IMR-90 (cell line): ENCODE results near the gene DNAJC11. TPM values are rescaled to one million over a fixed set of nuclear protein-coding genes. Genes with fewer than 3 reads are reported as not detected.

Source experiments
- ATAC-seq: fragments of 200-7000 bp; cut with Tn5 transposase; 2 replicates; pipeline ENCODE4 v1.9.1; 2020; ENCODE audit warnings: low read depth, mild to moderate bottlenecking, moderate library complexity
- BruUV-seq: library from RNA; stranded (reverse); fragments of 400-500 nt; replicated peaks from 2 replicates; lab custom pipeline; 2021; lab: Mats Ljungman, UMichigan
- CTCF ChIA-PET: fragments of 300-600 bp; formaldehyde crosslinking; extraction: SDS; loops from one replicate; lab custom pipeline; 2021; ENCODE audit warnings: antibody characterized with exemption; lab: Yijun Ruan, JAX
- POLR2A ChIA-PET: fragments of 300-600 bp; sonication (Branson Sonifier 250); formaldehyde crosslinking; loops from one replicate; lab custom pipeline; 2022; ENCODE audit warnings: antibody characterized with exemption; ENCODE audit not compliant: unreplicated experiment; lab: Charles Lee
- DNase-seq: peaks from one replicate; pipeline ENCODE4 v3.0.0; 2013
- H2AFZ ChIP-seq: replicated peaks from 2 replicates; pipeline ENCODE3; 2013; ENCODE audit warnings: low read length, mild to moderate bottlenecking; ENCODE audit not compliant: poor library complexity
- H2AK5ac ChIP-seq: 2 replicates; pipeline ENCODE4 v1.6.1; 2013; ENCODE audit warnings: low read depth, low read length, inconsistent platforms
- H2AK9ac ChIP-seq: replicated peaks from 2 replicates; pipeline ENCODE3; 2013; ENCODE audit warnings: mild to moderate bottlenecking, low read depth, low read length, moderate library complexity; ENCODE audit not compliant: poor library complexity
- H2BK120ac ChIP-seq: 2 replicates; pipeline ENCODE4 v1.6.1; 2013; ENCODE audit warnings: low read depth, low read length, inconsistent platforms
- H2BK15ac ChIP-seq: 3 replicates; pipeline ENCODE4 v1.6.1; 2013; ENCODE audit warnings: low read depth, low read length, inconsistent platforms
- H2BK20ac ChIP-seq: 2 replicates; pipeline ENCODE4 v1.6.1; 2013; ENCODE audit warnings: low read depth, mild to moderate bottlenecking, inconsistent platforms, low read length, moderate library complexity
- H2BK5ac ChIP-seq: 2 replicates; pipeline ENCODE4 v1.6.1; 2013; ENCODE audit warnings: mild to moderate bottlenecking, low read depth, low read length, inconsistent platforms; ENCODE audit not compliant: poor library complexity, severe bottlenecking
- H3K14ac ChIP-seq: replicated peaks from 2 replicates; pipeline ENCODE4 v1.6.1; 2013; ENCODE audit warnings: low read depth, low read length, inconsistent platforms
- H3K18ac ChIP-seq: 2 replicates; pipeline ENCODE4 v1.6.1; 2013; ENCODE audit warnings: low read depth, low read length, control low read depth
- H3K23ac ChIP-seq: 2 replicates; pipeline ENCODE4 v1.6.1; 2013; ENCODE audit warnings: low read depth, low read length, inconsistent platforms
- H3K27ac ChIP-seq: 2 replicates; pipeline ENCODE4 v1.5.1; 2013; ENCODE audit warnings: mild to moderate bottlenecking, control low read depth, low read length; ENCODE audit not compliant: insufficient read depth
- H3K27me3 ChIP-seq: 2 replicates; pipeline ENCODE4 v1.6.1; 2013; ENCODE audit warnings: low read length; ENCODE audit not compliant: control insufficient read depth, insufficient read depth
- H3K36me3 ChIP-seq: 2 replicates; pipeline ENCODE4 v1.6.1; 2013; ENCODE audit warnings: low read length, mixed read lengths; ENCODE audit not compliant: control insufficient read depth, insufficient read depth
- H3K4ac ChIP-seq: 2 replicates; pipeline ENCODE4 v1.6.1; 2013; ENCODE audit warnings: low read depth, low read length, inconsistent platforms
- H3K4me1 ChIP-seq: 2 replicates; pipeline ENCODE4 v1.6.1; 2013; ENCODE audit warnings: low read length, mixed read lengths; ENCODE audit not compliant: control insufficient read depth, insufficient read depth
- H3K4me2 ChIP-seq: 2 replicates; pipeline ENCODE4 v1.6.1; 2013; ENCODE audit warnings: low read depth, mild to moderate bottlenecking, control low read depth, low read length, moderate library complexity
- H3K4me3 ChIP-seq: 2 replicates; pipeline ENCODE4 v1.5.1; 2013; ENCODE audit warnings: low read depth, mild to moderate bottlenecking, control low read depth, low read length, moderate library complexity; ENCODE audit not compliant: insufficient read depth
- H3K56ac ChIP-seq: 2 replicates; pipeline ENCODE4 v1.6.1; 2013; ENCODE audit warnings: low read length, inconsistent platforms; ENCODE audit not compliant: insufficient read depth; ENCODE audit errors: extremely low read depth
- H3K79me1 ChIP-seq, 2 experiments: 2 replicates each; pipeline ENCODE4 v1.6.1; 2013; ENCODE audit warnings: low read length in 2 of 2, inconsistent platforms in 1 of 2, low read depth in 1 of 2
- H3K9ac ChIP-seq: 2 replicates; pipeline ENCODE4 v1.6.1; 2013; ENCODE audit warnings: low read depth, low read length, control low read depth
- H3K9me1 ChIP-seq: 2 replicates; pipeline ENCODE4 v1.6.1; 2013; ENCODE audit warnings: low read length, inconsistent platforms; ENCODE audit not compliant: insufficient read depth
- H3K9me3 ChIP-seq: 2 replicates; pipeline ENCODE4 v1.6.1; 2013; ENCODE audit warnings: low read length; ENCODE audit not compliant: control insufficient read depth, insufficient read depth
- H4K20me1 ChIP-seq: 2 replicates; pipeline ENCODE4 v1.6.1; 2013; ENCODE audit warnings: low read length, inconsistent platforms; ENCODE audit not compliant: insufficient read depth
- H4K5ac ChIP-seq: 2 replicates; pipeline ENCODE4 v1.6.1; 2013; ENCODE audit warnings: mild to moderate bottlenecking, low read depth, low read length, control low read depth
- H4K8ac ChIP-seq, 2 experiments: 2 replicates each; pipeline ENCODE4 v1.6.1; 2013; ENCODE audit warnings: low read depth in 2 of 2, low read length in 2 of 2, control low read depth in 1 of 2, inconsistent platforms in 1 of 2
- H4K91ac ChIP-seq: 2 replicates; pipeline ENCODE4 v1.6.1; 2013; ENCODE audit warnings: low read depth, low read length, inconsistent platforms; ENCODE audit not compliant: insufficient read depth
- BHLHE40 ChIP-seq: fragments of 150-350 bp; IDR thresholded peaks from 2 replicates; pipeline ENCODE4 v1.6.1; 2016; ENCODE audit warnings: mild to moderate bottlenecking, low read depth, low read length
- CEBPB ChIP-seq: IDR thresholded peaks from 2 replicates; pipeline ENCODE4 v1.6.1; 2012; ENCODE audit warnings: low read depth, low read length, improper control_type of control experiment
- CHD1 ChIP-seq: IDR thresholded peaks from 2 replicates; pipeline ENCODE4 v1.6.1; 2012; ENCODE audit warnings: low read depth, low read length, improper control_type of control experiment
- CTCF ChIP-seq: conservative IDR thresholded peaks from 2 replicates; pipeline ENCODE4 v1.5.1; 2012; ENCODE audit warnings: mild to moderate bottlenecking, low read depth, low read length, improper control_type of control experiment
- ELK1 ChIP-seq: fragments of 150-350 bp; IDR thresholded peaks from 2 replicates; pipeline ENCODE4 v1.6.1; 2016; ENCODE audit warnings: low read depth, mild to moderate bottlenecking, low read length, moderate library complexity, borderline replicate concordance
- FOS ChIP-seq: fragments of 150-350 bp; IDR thresholded peaks from 2 replicates; pipeline ENCODE4 v1.6.1; 2016; ENCODE audit warnings: low read depth, low read length
- MAFK ChIP-seq: IDR thresholded peaks from 2 replicates; pipeline ENCODE4 v1.6.1; 2012; ENCODE audit warnings: low read depth, low read length, improper control_type of control experiment
- MAZ ChIP-seq: IDR thresholded peaks from 2 replicates; pipeline ENCODE4 v1.6.1; 2012; ENCODE audit warnings: low read depth, mild to moderate bottlenecking, low read length, improper control_type of control experiment, moderate library complexity, borderline replicate concordance
- MXI1 ChIP-seq: IDR thresholded peaks from 2 replicates; pipeline ENCODE4 v1.6.1; 2012; ENCODE audit warnings: low read depth, mild to moderate bottlenecking, low read length, moderate library complexity, borderline replicate concordance
- NFE2L2 ChIP-seq: fragments of 150-350 bp; IDR thresholded peaks from 2 replicates; pipeline ENCODE4 v1.6.1; 2016; ENCODE audit warnings: low read depth, mild to moderate bottlenecking, low read length
- POLR2A ChIP-seq: IDR thresholded peaks from 2 replicates; pipeline ENCODE4 v1.6.1; 2012; ENCODE audit warnings: mild to moderate bottlenecking, low read depth, low read length
- RAD21 ChIP-seq: IDR thresholded peaks from 2 replicates; pipeline ENCODE4 v1.6.1; 2012; ENCODE audit warnings: low read length, improper control_type of control experiment
- RCOR1 ChIP-seq: IDR thresholded peaks from 2 replicates; pipeline ENCODE4 v1.6.1; 2012; ENCODE audit warnings: mild to moderate bottlenecking, low read length, improper control_type of control experiment; ENCODE audit not compliant: insufficient replicate concordance
- RFX5 ChIP-seq: IDR thresholded peaks from 2 replicates; pipeline ENCODE4 v1.8.0; 2012; ENCODE audit warnings: low read depth, mild to moderate bottlenecking, low read length, moderate library complexity
- SMC3 ChIP-seq: fragments of 150-350 bp; IDR thresholded peaks from 2 replicates; pipeline ENCODE4 v1.6.1; 2016; ENCODE audit warnings: low read depth, mild to moderate bottlenecking, antibody characterized with exemption, low read length, moderate library complexity
- WGBS, 2 experiments: methylation state at CpG; one replicate each; pipeline versions ENCODE4 v1.1.5 to v1.1.7; 2013; ENCODE audit warnings: missing lambda C conversion rate in 2 of 2; ENCODE audit not compliant: insufficient read length in 1 of 2; ENCODE audit errors: extremely low coverage in 2 of 2; 5-methylcytosine and 5-hydroxymethylcytosine counted together
- dilution Hi-C: fragments of 300-500 bp; cut with HindIII; formaldehyde crosslinking; loops from one replicate; pipeline ENCODE4 v1.14.3; 2018; ENCODE audit warnings: low sequenced_read_pairs; ENCODE audit not compliant: unreplicated experiment
- in situ Hi-C: fragments of 300-500 bp; cut with MboI; formaldehyde crosslinking; loops from 3 replicates; pipeline ENCODE4 v1.14.3; 2019; ENCODE audit warnings: low sequenced_read_pairs, inconsistent platforms, mixed read lengths
- intact Hi-C: fragments of 100-400 bp; cut with micrococcal nuclease; formaldehyde crosslinking; loops from 2 replicates; pipeline ENCODE4 v1.10.0; 2022
- polyA plus RNA-seq, 3 experiments: library from polyadenylated mRNA; depleted of rRNA; stranded (reverse); fragments of >200 nt; gene quantifications; 2 replicates each; pipeline ENCODE4 v1.2.3, GENCODE V29; 2012; ENCODE audit warnings: low replicate concordance in 1 of 3
- total RNA-seq: library from RNA; depleted of rRNA; stranded (reverse); fragments of >200 nt; gene quantifications from 2 replicates; pipeline ENCODE4 v1.2.3, GENCODE V29; 2012
- TF ChIP-seq, protein P1 (sequence below): fragments of 150-350 bp; IDR thresholded peaks from 2 replicates; pipeline ENCODE4 v1.6.1; 2017; ENCODE audit warnings: mild to moderate bottlenecking, antibody characterized with exemption, low read length, low read depth

DNAJC11 gene
- total and polyA plus RNA-seq, 2 of the 4 experiments (the other 2 are of a cell fraction), result 38.7 to 48.5 TPM

DNA sequence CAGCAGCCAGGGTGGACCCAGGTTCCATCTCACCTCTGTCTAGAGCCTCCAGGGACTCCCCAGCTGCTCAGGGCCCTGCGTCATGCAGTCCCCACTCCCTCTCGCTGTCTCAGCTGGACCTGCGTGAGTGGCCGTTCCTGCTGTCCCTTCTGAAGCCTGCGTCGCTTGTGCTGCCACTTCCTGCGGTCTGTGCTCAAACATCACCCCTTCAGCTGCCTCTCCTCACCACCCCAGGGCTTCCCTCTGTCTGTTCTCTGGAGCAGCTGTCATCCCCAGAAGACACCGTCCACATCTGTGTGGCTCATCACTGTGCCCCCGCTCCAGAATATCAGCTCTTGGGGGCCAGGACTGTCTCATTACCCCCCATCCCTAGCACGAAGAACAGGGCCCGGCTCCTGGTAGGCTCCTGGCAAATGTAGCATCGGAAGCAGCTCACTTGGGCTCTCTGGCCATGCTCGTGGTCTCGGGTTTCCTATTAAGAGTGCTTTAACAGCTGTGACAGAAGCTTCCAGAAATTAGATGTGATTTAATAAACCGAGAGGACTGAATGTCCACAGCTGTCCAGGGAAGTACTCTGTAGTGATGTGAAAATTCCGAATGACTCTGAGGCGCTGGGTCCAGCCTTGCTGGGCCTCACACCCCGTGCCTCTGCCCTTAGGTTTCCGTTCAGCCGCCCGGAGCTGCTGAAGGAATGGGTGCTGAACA, 73.6 kb downstream of the DNAJC11 start:
- Histone ChIP-seq H3K18ac (no peak overlapping the region), H3K36me3 (peaks cover 45% of the 10 kb centered on the region), H2BK20ac (no peak overlapping the region), H3K27me3 (no peaks in the 10 kb centered on the region), H3K23ac (0 out of 2 replicates have a peak overlapping the region, but pooled peaks have one; percentile 15), H2AK9ac (no peak overlapping the region), H4K91ac (no peak overlapping the region), H3K27ac (no peak overlapping the region), H3K9me3 (no peaks in the 10 kb centered on the region), H3K4ac (no peak overlapping the region), H3K79me1 (peaks cover 27 to 62% of the 10 kb centered on the region in 2 experiments), H3K9me1 (peaks cover 4% of the 10 kb centered on the region; the same call in 1 of the 2 replicates), H2AFZ (no peak overlapping the region), H3K9ac (no peak overlapping the region), H2BK15ac (no peak overlapping the region), H3K56ac (no peak overlapping the region), H3K4me1 (peaks cover 6% of the 10 kb centered on the region), H3K14ac (no peak overlapping the region), H2BK5ac (no peak overlapping the region), H2AK5ac (no peak overlapping the region), H4K20me1 (peaks cover 31% of the 10 kb centered on the region), H3K4me3 (no peak overlapping the region), H3K4me2 (no peak overlapping the region), H4K5ac (no peak overlapping the region), H2BK120ac (no peak overlapping the region), H4K8ac (no peak overlapping the region)
- BruUV-seq, result no TSS peak
- intact Hi-C loops (no loop called here), in situ Hi-C loops (no loop called here), dilution Hi-C loops (no loop called here)
- TF ChIP-seq, protein P1, sequence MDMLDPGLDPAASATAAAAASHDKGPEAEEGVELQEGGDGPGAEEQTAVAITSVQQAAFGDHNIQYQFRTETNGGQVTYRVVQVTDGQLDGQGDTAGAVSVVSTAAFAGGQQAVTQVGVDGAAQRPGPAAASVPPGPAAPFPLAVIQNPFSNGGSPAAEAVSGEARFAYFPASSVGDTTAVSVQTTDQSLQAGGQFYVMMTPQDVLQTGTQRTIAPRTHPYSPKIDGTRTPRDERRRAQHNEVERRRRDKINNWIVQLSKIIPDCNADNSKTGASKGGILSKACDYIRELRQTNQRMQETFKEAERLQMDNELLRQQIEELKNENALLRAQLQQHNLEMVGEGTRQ, result no peak
- no peak for TF ChIP-seq POLR2A
- no peak for TF ChIP-seq CTCF
- no peak for TF ChIP-seq CHD1
- no peak for TF ChIP-seq MAZ
- no peak for TF ChIP-seq MXI1
- TF ChIP-seq MAFK, result no peak
- no peak for TF ChIP-seq SMC3
- no peak for TF ChIP-seq CEBPB
- no peak for TF ChIP-seq BHLHE40
- no peak for TF ChIP-seq NFE2L2
- no peak for TF ChIP-seq RFX5
- TF ChIP-seq ELK1, result no peak
- no peak for TF ChIP-seq FOS
- no peak for TF ChIP-seq RCOR1
- no peak for TF ChIP-seq RAD21
- ChIA-PET POLR2A (no interaction called here), CTCF (no interaction called here)
- ATAC-seq (no peak), DNase-seq (no peak)
- WGBS, 2 experiments, result 95% methylated on average over 12 of the region's 21 CpGs; no CpG with 5 or more reads in 1 of the 2 experiments
